Measurements from ENCODE around the gene CFAP206. TPM values are rescaled to one million over a fixed set of nuclear protein-coding genes. Genes with fewer than 3 reads are reported as not detected.

Gene CFAP206
- total and polyA plus RNA-seq, 3 donors from 2014 or later: 37.8 to 116 (median 48.8) TPM

- H3K27me3 ChIP-seq: no peaks in the 10 kb centered on the region
- H3K9me3 ChIP-seq: no peaks in the 10 kb centered on the region
- no peak overlapping the region for H3K27ac ChIP-seq
- 89 to 96% methylated on average over 2 of the region's 2 CpGs for WGBS, 2 donors
- no peaks in the 10 kb centered on the region for H3K36me3 ChIP-seq (ENCODE audit: low read depth, missing control alignments)
- no peaks in the 10 kb centered on the region for H3K4me1 ChIP-seq
- H3K4me3 ChIP-seq: no peak overlapping the region
- intact Hi-C loops (cut with DNase I; ENCODE audit: low total_unique reads): no loop called here
- TF ChIP-seq POLR2A (IDR thresholded peaks at IDR 0.05) (no peak), CTCF (IDR thresholded peaks at IDR 0.05) (no peak)
- DNase-seq: no peak
These were observed 11.5 kb downstream of the CFAP206 start for GRCh38 chr6:87419266-87419665.

GRCh38 chr6:87420360-87420759 lies 12.6 kb downstream of the CFAP206 start:
- H3K27ac ChIP-seq: no peak overlapping the region
- intact Hi-C loops (cut with DNase I; ENCODE audit: low total_unique reads): no loop called here
- H3K9me3 ChIP-seq: no peaks in the 10 kb centered on the region
- no peaks in the 10 kb centered on the region for H3K27me3 ChIP-seq
- WGBS, 2 donors: 90 to 97% methylated on average over 5 of the region's 5 CpGs
- no peak for TF ChIP-seq POLR2A (IDR thresholded peaks at IDR 0.05)
- TF ChIP-seq CTCF (IDR thresholded peaks at IDR 0.05): no peak
- DNase-seq: no peak
- H3K4me3 ChIP-seq: no peak overlapping the region
- H3K4me1 ChIP-seq: no peaks in the 10 kb centered on the region
- no peaks in the 10 kb centered on the region for H3K36me3 ChIP-seq (ENCODE audit: low read depth, missing control alignments)

- intact Hi-C loops (cut with DNase I; ENCODE audit: low total_unique reads): no loop called here
- no peaks in the 10 kb centered on the region for H3K27me3 ChIP-seq
- H3K36me3 ChIP-seq (ENCODE audit: low read depth, missing control alignments): no peaks in the 10 kb centered on the region
- TF ChIP-seq CTCF (IDR thresholded peaks at IDR 0.05): no peak
- no peak for TF ChIP-seq POLR2A (IDR thresholded peaks at IDR 0.05)
- 70 to 75% methylated on average over 2 of the region's 2 CpGs for WGBS, 2 donors
- DNase-seq: no peak
- no peaks in the 10 kb centered on the region for H3K9me3 ChIP-seq
- H3K4me1 ChIP-seq: no peaks in the 10 kb centered on the region
- no peak overlapping the region for H3K4me3 ChIP-seq
- H3K27ac ChIP-seq: no peak overlapping the region
These were observed 13.8 kb downstream of the CFAP206 start for GRCh38 chr6:87421576-87421975.

- no peak for DNase-seq
- TF ChIP-seq CTCF (IDR thresholded peaks at IDR 0.05): no peak
- no peak for TF ChIP-seq POLR2A (IDR thresholded peaks at IDR 0.05)
- Histone ChIP-seq H3K27ac (no peak overlapping the region), H3K4me1 (no peaks in the 10 kb centered on the region), H3K36me3 (ENCODE audit: low read depth, missing control alignments) (no peaks in the 10 kb centered on the region), H3K4me3 (no peak overlapping the region), H3K9me3 (no peaks in the 10 kb centered on the region), H3K27me3 (no peaks in the 10 kb centered on the region)
- 91 to 99% methylated on average over 4 of the region's 4 CpGs for WGBS, 2 donors
- intact Hi-C loops (cut with DNase I; ENCODE audit: low total_unique reads): no loop called here
These were observed 19.0 kb downstream of the CFAP206 start for GRCh38 chr6:87426789-87427188.

GRCh38 chr6:87430499-87430898 lies 22.7 kb downstream of the CFAP206 start:
- no peak overlapping the region for H3K4me3 ChIP-seq
- intact Hi-C loops (cut with DNase I; ENCODE audit: low total_unique reads): no loop called here
- no peaks in the 10 kb centered on the region for H3K4me1 ChIP-seq
- TF ChIP-seq CTCF (IDR thresholded peaks at IDR 0.05) (no peak), POLR2A (IDR thresholded peaks at IDR 0.05) (no peak)
- no peak for DNase-seq
- no peaks in the 10 kb centered on the region for H3K27me3 ChIP-seq
- H3K27ac ChIP-seq: no peak overlapping the region
- 68 to 82% methylated on average over 3 of the region's 3 CpGs for WGBS, 2 donors
- H3K36me3 ChIP-seq (ENCODE audit: low read depth, missing control alignments): no peaks in the 10 kb centered on the region
- H3K9me3 ChIP-seq: no peaks in the 10 kb centered on the region
